A549 (cell line): ENCODE data around the gene TRIM59. TPM values are rescaled to one million over a fixed set of nuclear protein-coding genes. Genes with fewer than 3 reads are reported as not detected.

Experiments
- ATAC-seq, 2 experiments: fragments of 200-7000 bp in 1 of 2; fragments of >200 bp in 1 of 2; cut with Nextera tagmentation in 1 of 2; cut with Tn5 transposase in 1 of 2; 3 replicates each; pipeline versions ENCODE4 v1.8.0 to v1.9.1; 2018 to 2020; ENCODE audit warnings: mild to moderate bottlenecking in 1 of 2, moderate library complexity in 1 of 2
- CTCF ChIA-PET: fragments of 300-600 bp; sonication (Branson Sonifier 250); formaldehyde crosslinking; extraction: SDS; loops from one replicate; lab custom pipeline; 2021; ENCODE audit warnings: antibody characterized with exemption, inconsistent platforms; lab: Yijun Ruan, JAX
- POLR2A ChIA-PET: fragments of 350-600 bp; formaldehyde crosslinking; extraction: SDS; loops from one replicate; lab custom pipeline; 2021; ENCODE audit warnings: antibody characterized with exemption, inconsistent platforms; lab: Yijun Ruan, JAX
- DNase-seq, 2 experiments: peaks; one replicate each; pipeline versions ENCODE4 v3.0.0 to v3.0.0-alpha.2; 2011 to 2016; ENCODE audit warnings: low read depth in 1 of 2, low spot score in 1 of 2
- FAIRE-seq: peaks from 2 replicates; lab custom pipeline; 2011; peaks lifted over from hg19 to GRCh38; lab: Jason Lieb, UNC
- H3K27ac ChIP-seq, 2 experiments: fragments of >200 bp; sonication (Bioruptor Twin); formaldehyde crosslinking; 3 replicates each; pipeline ENCODE4 v1.5.1; 2016 to 2017
- H3K4me1 ChIP-seq: fragments of >200 bp; sonication (Bioruptor Twin); formaldehyde crosslinking; 3 replicates; pipeline ENCODE4 v1.6.1; 2016
- H3K4me2 ChIP-seq: fragments of >200 bp; sonication (Bioruptor Twin); formaldehyde crosslinking; 3 replicates; pipeline ENCODE4 v1.6.1; 2016
- H3K4me3 ChIP-seq: fragments of >200 bp; sonication (Bioruptor Twin); formaldehyde crosslinking; 3 replicates; pipeline ENCODE4 v1.5.1; 2016
- H3K9me3 ChIP-seq: fragments of >200 bp; sonication (Bioruptor Twin); formaldehyde crosslinking; 3 replicates; pipeline ENCODE4 v1.6.1; 2016
- CBX2 ChIP-seq: fragments of 200-600 bp; sonication (generic); IDR thresholded peaks from 2 replicates; pipeline ENCODE4 v1.6.1; 2016; ENCODE audit warnings: low read depth, mild to moderate bottlenecking, borderline replicate concordance
- CBX8 ChIP-seq: fragments of 200-600 bp; sonication (generic); IDR thresholded peaks from 2 replicates; pipeline ENCODE4 v1.6.1; 2016
- CEBPB ChIP-seq, 2 experiments: fragments of >200 bp in 1 of 2; sonication (Bioruptor Twin) in 1 of 2; formaldehyde crosslinking in 1 of 2; IDR thresholded peaks; 2 replicates each; pipeline ENCODE4 v1.6.1; 2012 to 2016
- CTCF ChIP-seq: fragments of >200 bp; sonication (Bioruptor Twin); formaldehyde crosslinking; IDR thresholded peaks from 3 replicates; pipeline ENCODE4 v1.5.1; 2016
- EHF ChIP-seq: fragments of 250-450 bp; sonication (Bioruptor Pico); IDR thresholded peaks from 2 replicates; pipeline ENCODE4 v1.5.0; 2020; ENCODE audit warnings: mild to moderate bottlenecking
- EHMT2 ChIP-seq: fragments of 200-600 bp; sonication (generic); IDR thresholded peaks from 2 replicates; pipeline ENCODE4 v1.6.1; 2016; ENCODE audit warnings: antibody characterized with exemption, low read depth, mild to moderate bottlenecking, moderate library complexity
- FOSB ChIP-seq: fragments of 250-450 bp; sonication (Bioruptor Pico); IDR thresholded peaks from 2 replicates; pipeline ENCODE4 v1.5.0; 2020; ENCODE audit warnings: mild to moderate bottlenecking, moderate library complexity
- HDAC2 ChIP-seq: fragments of 200-600 bp; sonication (generic); IDR thresholded peaks from 2 replicates; pipeline ENCODE4 v1.6.1; 2016
- HOXA7 ChIP-seq: fragments of 250-450 bp; sonication (Bioruptor Pico); IDR thresholded peaks from 2 replicates; pipeline ENCODE4 v1.5.0; 2020; ENCODE audit warnings: mild to moderate bottlenecking, moderate library complexity
- JUN ChIP-seq, 2 experiments: fragments of >200 bp; sonication (Bioruptor Twin); formaldehyde crosslinking; IDR thresholded peaks; 2 replicates in 1 of 2; 3 replicates in 1 of 2; pipeline ENCODE4 v1.6.1; 2016 to 2017
- MAFK ChIP-seq: fragments of 450-650 bp; IDR thresholded peaks from 2 replicates; pipeline ENCODE4 v1.6.1; 2014; ENCODE audit not compliant: partially characterized antibody
- MAZ ChIP-seq: fragments of 150-350 bp; IDR thresholded peaks from 2 replicates; pipeline ENCODE4 v1.6.1; 2014; ENCODE audit warnings: antibody characterized with exemption, low read depth, low read length, borderline replicate concordance
- MYC ChIP-seq: IDR thresholded peaks from 2 replicates; pipeline ENCODE4 v1.6.1; 2012; ENCODE audit warnings: mild to moderate bottlenecking, inconsistent platforms, low read length, improper control_type of control experiment, borderline replicate concordance
- NFE2L2 ChIP-seq: fragments of 150-350 bp; conservative IDR thresholded peaks from 2 replicates; pipeline ENCODE4 v1.6.1; 2014; ENCODE audit warnings: low read length
- PBX3 ChIP-seq: IDR thresholded peaks from 2 replicates; pipeline ENCODE4 v1.6.1; 2012
- PHF8 ChIP-seq: fragments of 200-600 bp; sonication (generic); IDR thresholded peaks from 2 replicates; pipeline ENCODE4 v1.6.1; 2016; ENCODE audit warnings: low read depth, mild to moderate bottlenecking, antibody characterized with exemption, moderate library complexity, borderline replicate concordance
- POLR2AphosphoS2 ChIP-seq: conservative IDR thresholded peaks from 2 replicates; pipeline ENCODE4 v1.6.1; 2012; ENCODE audit warnings: low read length, improper control_type of control experiment, inconsistent platforms
- TP53 ChIP-seq: fragments of 250-450 bp; sonication (Bioruptor Pico); IDR thresholded peaks from 2 replicates; pipeline ENCODE4 v1.5.0; 2021; ENCODE audit warnings: mild to moderate bottlenecking, moderate library complexity
- ZSCAN20 ChIP-seq: fragments of 250-450 bp; sonication (Bioruptor Pico); IDR thresholded peaks from 2 replicates; pipeline ENCODE4 v1.8.0; 2022; ENCODE audit warnings: mild to moderate bottlenecking, moderate library complexity
- WGBS: methylation state at CpG from one replicate; pipeline ENCODE4 v1.1.6; 2017; ENCODE audit errors: missing lambda C conversion rate; 5-methylcytosine and 5-hydroxymethylcytosine counted together
- polyA plus RNA-seq, 4 experiments: library from polyadenylated mRNA; depleted of rRNA in 3 of 4; stranded (reverse); fragments of >200 nt; fragmentation: RNase III in 1 of 4; extraction: RNeasy Plus Mini Kit Qiagen cat#74134 plus additional on column Dnase treatment in 1 of 4; gene quantifications; 2 replicates in 3 of 4; 3 replicates in 1 of 4; pipeline ENCODE4 v1.2.3, GENCODE V29; 2011 to 2017
- TF ChIP-seq, protein P1 (sequence below): fragments of 450-650 bp; IDR thresholded peaks from 2 replicates; pipeline ENCODE4 v1.6.1; 2014; ENCODE audit warnings: antibody characterized with exemption

The TRIM59 gene
- polyA plus RNA-seq, 2 of the 4 experiments (the other 2 are of a cell fraction): 10.9 to 12.1 TPM

- no peak for TF ChIP-seq CTCF
- TF ChIP-seq PBX3: no peak
- no peak for TF ChIP-seq HDAC2
- TF ChIP-seq PHF8: no peak
- TF ChIP-seq EHF (CRISPR knock-in tag): no peak
- no peak for TF ChIP-seq MYC
- TF ChIP-seq HOXA7 (CRISPR knock-in tag): no peak
- no peak for TF ChIP-seq ZSCAN20 (CRISPR knock-in tag)
These were observed 3.0 kb downstream of the TRIM59 start (continued) for GRCh38 chr3:160446522-160447056.

DNA sequence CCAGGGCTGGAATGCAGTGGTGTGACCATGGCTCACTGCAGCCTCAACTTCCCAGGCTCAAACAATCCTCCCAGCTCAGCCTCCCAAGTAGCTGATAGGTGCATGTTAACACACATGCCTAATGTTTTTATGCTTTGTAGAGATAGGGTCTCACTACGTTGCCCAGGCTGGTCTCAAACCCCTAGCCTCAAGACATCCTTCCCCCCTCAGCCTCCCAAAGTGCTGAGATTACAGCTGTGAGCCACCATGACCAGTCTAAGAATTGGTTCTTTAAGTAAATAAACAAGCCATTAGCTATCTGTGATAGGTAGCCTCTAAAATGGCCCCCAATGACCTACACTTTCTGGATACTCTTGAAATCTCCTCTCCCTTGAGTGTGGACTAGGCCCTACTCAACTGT, 3.7 kb downstream of the TRIM59 start:
- WGBS: 100% methylated on average over 1 of the region's 1 CpG
- CTCF ChIA-PET: interaction anchor here (0.6 to 0.9 kb wide), 2 partner anchors 21 to 33 kb away, joined by 3 to 4 read pairs; no protein-coding TSS in a partner anchor

GRCh38 chr3:160444411-160444810, 5.2 kb downstream of the TRIM59 start:
- Histone ChIP-seq H3K4me2 (no peak overlapping the region), H3K4me1 (peaks cover 22% of the 10 kb centered on the region; the same call in 2 of the 3 replicates), H3K4me3 (no peak overlapping the region)
- DNase-seq: peak; percentile 11 to 22
- POLR2A ChIA-PET: no interaction called here
- TF ChIP-seq, protein P1, sequence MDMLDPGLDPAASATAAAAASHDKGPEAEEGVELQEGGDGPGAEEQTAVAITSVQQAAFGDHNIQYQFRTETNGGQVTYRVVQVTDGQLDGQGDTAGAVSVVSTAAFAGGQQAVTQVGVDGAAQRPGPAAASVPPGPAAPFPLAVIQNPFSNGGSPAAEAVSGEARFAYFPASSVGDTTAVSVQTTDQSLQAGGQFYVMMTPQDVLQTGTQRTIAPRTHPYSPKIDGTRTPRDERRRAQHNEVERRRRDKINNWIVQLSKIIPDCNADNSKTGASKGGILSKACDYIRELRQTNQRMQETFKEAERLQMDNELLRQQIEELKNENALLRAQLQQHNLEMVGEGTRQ: peak; percentile 68
- no peak for TF ChIP-seq HDAC2
- TF ChIP-seq, all 56 proteins: peak for 1
- 0 out of 6 replicates have a peak, but pooled peaks have one; percentile 8 to 10 for ATAC-seq
- FAIRE-seq: no peak
- H3K27ac ChIP-seq: no peak overlapping the region
- no peaks in the 10 kb centered on the region for H3K9me3 ChIP-seq
- CTCF ChIA-PET: interaction anchor here (0.7 to 1.2 kb wide), 2 partner anchors 13 to 412 kb away, joined by 3 read pairs; no protein-coding TSS in a partner anchor
- 75% methylated on average over 1 of the region's 1 CpG for WGBS

More for the DNA sequence above, 3.7 kb downstream of the TRIM59 start:
- POLR2A ChIA-PET: interaction anchor here (0.7 kb wide), 1 partner anchor 347 kb away, joined by 4 read pairs; no protein-coding TSS in a partner anchor
- no peak for FAIRE-seq
- no peak for DNase-seq
- Histone ChIP-seq H3K4me2 (no peak overlapping the region), H3K9me3 (no peaks in the 10 kb centered on the region), H3K27ac (no peak overlapping the region), H3K4me3 (no peak overlapping the region), H3K4me1 (peaks cover 22% of the 10 kb centered on the region; the same call in 2 of the 3 replicates)
- no peak for ATAC-seq
- no peak for TF ChIP-seq CBX8
- TF ChIP-seq JUN (IDR thresholded peaks at IDR 0.05): no peak
- no peak for TF ChIP-seq CEBPB (IDR thresholded peaks at IDR 0.05)
- no peak for TF ChIP-seq POLR2AphosphoS2
- TF ChIP-seq EHMT2: no peak
- no peak for TF ChIP-seq HOXA7 (CRISPR knock-in tag)
- TF ChIP-seq CBX2: no peak
- TF ChIP-seq MAFK: no peak
- TF ChIP-seq NFE2L2: no peak
- no peak for TF ChIP-seq TP53 (CRISPR knock-in tag)
- TF ChIP-seq MAZ: no peak
- TF ChIP-seq, protein P1: no peak
- TF ChIP-seq FOSB: no peak
